ENCODE data around the gene LRP2.
"Not testable (repeated sequence)": the region's sequence is repeated elsewhere in the genome, so short reads cannot be mapped to it uniquely, and the experiment has no call there.

Gene LRP2

GRCh38 chr2:169303579-169304305 lies 58.6 kb downstream of the LRP2 start:
- H3K27ac ChIP-seq, result no peak overlapping the region
- no peak for DNase-seq (ENCODE audit: low read depth, low spot score)

- no peak for DNase-seq (ENCODE audit: low read depth, low spot score)
- H3K27ac ChIP-seq, result no peak overlapping the region
Observed at GRCh38 chr2:169302364-169302763, 60.0 kb downstream of the LRP2 start.

GRCh38 chr2:169301596-169302335 lies 60.6 kb downstream of the LRP2 start:
- no peak for DNase-seq (ENCODE audit: low read depth, low spot score)
- H3K27ac ChIP-seq, result no peak overlapping the region

- DNase-seq (ENCODE audit: low read depth, low spot score), result no peak
- H3K27ac ChIP-seq, result no peak overlapping the region
Observed at GRCh38 chr2:169300636-169301530, 61.5 kb downstream of the LRP2 start.

- no peak for DNase-seq (ENCODE audit: low read depth, low spot score)
- H3K27ac ChIP-seq, result no peak overlapping the region
Observed at GRCh38 chr2:169298007-169298406, 64.3 kb downstream of the LRP2 start.

- DNase-seq (ENCODE audit: low read depth, low spot score), result no peak
Observed at GRCh38 chr2:169294001-169294675, 68.2 kb downstream of the LRP2 start.

GRCh38 chr2:169291517-169291916 lies 70.8 kb downstream of the LRP2 start:
- no peak overlapping the region for H3K27ac ChIP-seq
- DNase-seq (ENCODE audit: low read depth, low spot score), result no peak

More at GRCh38 chr2:169294001-169294675, 68.2 kb downstream of the LRP2 start:
- H3K27ac ChIP-seq, result no peak overlapping the region

GRCh38 chr2:169290433-169290832 lies 71.9 kb downstream of the LRP2 start:
- H3K27ac ChIP-seq, result no peak overlapping the region
- no peak for DNase-seq (ENCODE audit: low read depth, low spot score)

- H3K27ac ChIP-seq, result no peak overlapping the region
- DNase-seq (ENCODE audit: low read depth, low spot score), result no peak
Observed at GRCh38 chr2:169287666-169288065, 74.7 kb downstream of the LRP2 start.

GRCh38 chr2:169286624-169287231 lies 75.6 kb downstream of the LRP2 start:
- H3K27ac ChIP-seq, result no peak overlapping the region
- no peak for DNase-seq (ENCODE audit: low read depth, low spot score)

GRCh38 chr2:169285531-169286235 lies 76.7 kb downstream of the LRP2 start:
- H3K27ac ChIP-seq, result no peak overlapping the region
- no peak for DNase-seq (ENCODE audit: low read depth, low spot score)

GRCh38 chr2:169280502-169280901 lies 81.8 kb downstream of the LRP2 start:
- H3K27ac ChIP-seq, result no peak overlapping the region
- DNase-seq (ENCODE audit: low read depth, low spot score), result no peak

- no peak for DNase-seq (ENCODE audit: low read depth, low spot score)
- no peak overlapping the region for H3K27ac ChIP-seq
Observed at GRCh38 chr2:169275696-169276444, 86.5 kb downstream of the LRP2 start.

GRCh38 chr2:169272010-169272409 lies 90.3 kb downstream of the LRP2 start:
- no peak for DNase-seq (ENCODE audit: low read depth, low spot score)
- no peak overlapping the region for H3K27ac ChIP-seq

GRCh38 chr2:169270574-169270973 lies 91.8 kb downstream of the LRP2 start:
- not testable (repeated sequence) for H3K27ac ChIP-seq; DNase-seq (ENCODE audit: low read depth, low spot score)

- no peak overlapping the region for H3K27ac ChIP-seq
- no peak for DNase-seq (ENCODE audit: low read depth, low spot score)
Observed at GRCh38 chr2:169265591-169265990, 96.7 kb downstream of the LRP2 start.

- no peak overlapping the region for H3K27ac ChIP-seq
- no peak for DNase-seq (ENCODE audit: low read depth, low spot score)
Observed at GRCh38 chr2:169260846-169261642, 101.3 kb downstream of the LRP2 start.

GRCh38 chr2:169260246-169260645 lies 102.1 kb downstream of the LRP2 start:
- no peak for DNase-seq (ENCODE audit: low read depth, low spot score)
- H3K27ac ChIP-seq, result no peak overlapping the region

All from epithelial cell of prostate (primary cell).